Endothelial cell of umbilical vein (primary cell): ENCODE results near the gene MITF. TPM values are rescaled to one million over a fixed set of nuclear protein-coding genes. Genes with fewer than 3 reads are reported as not detected.

Experiments
- BruUV-seq: library from RNA; stranded (reverse); fragments of 400-500 nt; replicated peaks from 2 replicates; lab custom pipeline; 2021; lab: Mats Ljungman, UMichigan
- CTCF ChIA-PET: fragments of 300-600, 350-600 bp; sonication (Branson Sonifier 250); formaldehyde crosslinking; loops from one replicate; lab custom pipeline; 2021; ENCODE audit warnings: antibody characterized with exemption, inconsistent platforms; lab: Charles Lee
- POLR2A ChIA-PET: fragments of 300-600, 350-600 bp; sonication (Branson Sonifier 250); formaldehyde crosslinking; loops from one replicate; lab custom pipeline; 2021; ENCODE audit warnings: antibody characterized with exemption, inconsistent platforms; lab: Charles Lee
- DNase-seq: peaks from one replicate; pipeline ENCODE4 v3.0.0-alpha.2; 2011; ENCODE audit warnings: low read depth, low spot score
- FAIRE-seq: peaks from 2 replicates; lab custom pipeline; 2011; peaks lifted over from hg19 to GRCh38; lab: Jason Lieb, UNC
- H2AFZ ChIP-seq: 2 replicates; pipeline ENCODE4 v1.6.0; 2012; ENCODE audit warnings: low read depth, low read length, control low read depth, inconsistent platforms
- H3K27ac ChIP-seq: 2 replicates; pipeline ENCODE4 v1.5.1; 2011; ENCODE audit warnings: low read depth, mild to moderate bottlenecking, control low read depth, low read length, moderate library complexity; ENCODE audit not compliant: insufficient read depth
- H3K27me3 ChIP-seq, 2 experiments: 2 replicates each; pipeline versions ENCODE4 v1.6.0 to v1.6.1; 2011; ENCODE audit warnings: low read length in 2 of 2, mixed read lengths in 1 of 2; ENCODE audit not compliant: control insufficient read depth in 2 of 2, insufficient read depth in 2 of 2
- H3K36me3 ChIP-seq, 2 experiments: 2 replicates in 1 of 2; 3 replicates in 1 of 2; pipeline ENCODE4 v1.5.1; 2011; ENCODE audit warnings: low read length in 2 of 2, mild to moderate bottlenecking in 1 of 2, moderate library complexity in 1 of 2; ENCODE audit not compliant: control insufficient read depth in 2 of 2, insufficient read depth in 2 of 2; ENCODE audit errors: extremely low read depth in 1 of 2
- H3K4me1 ChIP-seq: 3 replicates; pipeline ENCODE4 v1.5.1; 2011; ENCODE audit warnings: mild to moderate bottlenecking, low read length; ENCODE audit not compliant: control insufficient read depth, insufficient read depth; ENCODE audit errors: extremely low read depth
- H3K4me2 ChIP-seq: 2 replicates; pipeline ENCODE4 v1.6.1; 2011; ENCODE audit warnings: low read length, control low read depth, mixed read lengths; ENCODE audit not compliant: insufficient read depth
- H3K4me3 ChIP-seq, 3 experiments: fragments of 200-600 bp in 1 of 3; sonication (generic), shearing (Covaris generic) in 1 of 3; replicated peaks in 1 of 3; 2 replicates each; pipeline ENCODE4 v1.5.1; 2011 to 2016; ENCODE audit warnings: control low read depth in 3 of 3, low read length in 3 of 3, mild to moderate bottlenecking in 2 of 3, inconsistent platforms in 1 of 3, low read depth in 1 of 3, moderate library complexity in 1 of 3; ENCODE audit not compliant: insufficient read depth in 1 of 3
- H3K79me2 ChIP-seq: 2 replicates; pipeline ENCODE4 v1.6.0; 2012; ENCODE audit warnings: low read length, inconsistent platforms; ENCODE audit not compliant: control insufficient read depth, insufficient read depth
- H3K9ac ChIP-seq: replicated peaks from 2 replicates; pipeline ENCODE3; 2011; ENCODE audit warnings: low read length, control low read depth; ENCODE audit not compliant: insufficient read depth; ENCODE audit errors: extremely low read depth
- H3K9me1 ChIP-seq: replicated peaks from 3 replicates; pipeline ENCODE4 v1.6.0; 2011; ENCODE audit warnings: mild to moderate bottlenecking, low read length; ENCODE audit not compliant: control insufficient read depth, insufficient read depth; ENCODE audit errors: extremely low read depth
- H3K9me3 ChIP-seq: replicated peaks from 2 replicates; pipeline ENCODE4 v1.5.1; 2012; ENCODE audit warnings: low read length, inconsistent platforms; ENCODE audit not compliant: control insufficient read depth, insufficient read depth
- H4K20me1 ChIP-seq: replicated peaks from 2 replicates; pipeline ENCODE3; 2011; ENCODE audit warnings: mild to moderate bottlenecking, low read length; ENCODE audit not compliant: control insufficient read depth, insufficient read depth; ENCODE audit errors: extremely low read depth
- EZH2 ChIP-seq: IDR thresholded peaks from 2 replicates; pipeline ENCODE4 v1.6.1; 2012; ENCODE audit warnings: borderline replicate concordance, low read depth, mild to moderate bottlenecking, moderate library complexity, low read length, inconsistent platforms; ENCODE audit not compliant: severe bottlenecking
- FOS ChIP-seq: IDR thresholded peaks from 2 replicates; pipeline ENCODE4 v1.6.1; 2011; ENCODE audit warnings: mild to moderate bottlenecking, low read length, moderate library complexity, borderline replicate concordance; ENCODE audit not compliant: insufficient read depth
- GATA2 ChIP-seq: IDR thresholded peaks from 2 replicates; pipeline ENCODE4 v1.7.0; 2011; ENCODE audit warnings: low read depth, mild to moderate bottlenecking, moderate library complexity, mixed read lengths, low read length; ENCODE audit not compliant: insufficient read length, insufficient read depth
- JUN ChIP-seq: IDR thresholded peaks from 2 replicates; pipeline ENCODE4 v1.6.1; 2011; ENCODE audit warnings: borderline replicate concordance, low read depth; ENCODE audit not compliant: insufficient read length, insufficient read depth
- MAX ChIP-seq: IDR thresholded peaks from 2 replicates; pipeline ENCODE4 v1.6.1; 2011; ENCODE audit not compliant: insufficient read depth, insufficient read length
- MYC ChIP-seq: IDR thresholded peaks from one replicate; pipeline ENCODE4 v1.6.1; 2011; ENCODE audit warnings: mild to moderate bottlenecking, low read depth, low read length
- POLR2A ChIP-seq: IDR thresholded peaks from 2 replicates; pipeline ENCODE4 v1.6.1; 2012; ENCODE audit warnings: low read depth, mild to moderate bottlenecking, control low read depth, low read length
- POLR2AphosphoS5 ChIP-seq: IDR thresholded peaks from 2 replicates; pipeline ENCODE4 v1.6.1; 2012; ENCODE audit warnings: low read depth, mild to moderate bottlenecking, control low read depth, low read length, moderate library complexity; ENCODE audit not compliant: insufficient read depth
- dilution Hi-C: fragments of 300-500 bp; cut with MboI; formaldehyde crosslinking; loops from one replicate; pipeline ENCODE4 v1.15.0; 2019; ENCODE audit warnings: low sequenced_read_pairs; ENCODE audit not compliant: extremely low pct_ligation_motif_present
- intact Hi-C: fragments of 100-400 bp; cut with micrococcal nuclease; formaldehyde crosslinking; loops from one replicate; pipeline ENCODE4 v1.10.0; 2022
- polyA plus RNA-seq, 4 experiments: library from polyadenylated mRNA; depleted of rRNA in 3 of 4; stranded (reverse) in 3 of 4; unstranded in 1 of 4; fragments of >200 nt; gene quantifications; 2 replicates each; pipeline versions ENCODE4 v1.2.1 to v1.2.3, GENCODE V29; 2011 to 2012; ENCODE audit warnings: missing spikeins in 1 of 4
- total RNA-seq: library from RNA; stranded (reverse); gene quantifications from 2 replicates; pipeline ENCODE4 v1.2.3, GENCODE V29; 2021
- TF ChIP-seq, protein P1 (sequence below), 2 donors: IDR thresholded peaks; 1 replicate in 1 of 2; 2 replicates in 1 of 2; pipeline ENCODE4 v1.5.1; 2011; ENCODE audit warnings: low read length in 2 of 2, mild to moderate bottlenecking in 2 of 2, moderate library complexity in 2 of 2, control low read depth in 1 of 2, inconsistent platforms in 1 of 2, low read depth in 1 of 2; ENCODE audit not compliant: insufficient read depth in 1 of 2; ENCODE audit errors: extremely low read depth in 1 of 2

Gene MITF
- total and polyA plus RNA-seq, 2 donors (not counting 3 experiments of a cell fraction or from before 2014, with no cell fraction given) = 1.6 to 2.5 TPM

DNA sequence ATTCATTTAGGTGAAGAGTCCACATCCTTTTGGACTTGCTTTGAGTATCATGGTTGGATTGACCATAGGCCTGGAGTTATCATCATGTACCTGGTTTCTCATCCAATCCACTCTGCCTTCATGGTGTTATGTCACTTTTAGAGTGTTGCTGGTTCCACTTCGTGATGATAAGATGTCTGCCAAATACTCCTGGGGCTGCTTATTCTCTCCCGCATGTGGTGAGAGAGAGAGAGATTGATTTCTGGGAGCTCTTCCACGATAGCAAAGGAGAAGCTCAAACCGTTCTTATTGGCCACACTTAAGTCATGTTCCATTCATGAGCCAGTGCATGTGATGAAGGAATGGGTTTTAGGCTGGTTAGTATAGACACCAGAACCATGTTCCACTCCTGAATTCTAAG is 47.6 kb downstream of the MITF start:
- no peaks in the 10 kb centered on the region for H4K20me1 ChIP-seq
- CTCF ChIA-PET = no interaction called here
- no TSS peak for BruUV-seq
- H3K9me3 ChIP-seq = no peaks in the 10 kb centered on the region
- peak overlapping the region; percentile 49 for H3K9ac ChIP-seq
- no peak for DNase-seq
- H3K4me3 ChIP-seq = no peak overlapping the region
- TF ChIP-seq FOS = no peak
- H3K9me1 ChIP-seq = no peaks in the 10 kb centered on the region
- peak overlapping the region; percentile 86 for H3K4me2 ChIP-seq
- H2AFZ ChIP-seq = peak overlapping the region; percentile 69
- intact Hi-C loops (loop anchor here (1.0 kb wide), 2 partner anchors 17 to 48 kb away; partner anchors contain the start of gene MITF), dilution Hi-C loops (no loop called here)
- POLR2A ChIA-PET = no interaction called here
- H3K27ac ChIP-seq = peak overlapping the region; percentile 75
- H3K36me3 ChIP-seq = no peaks in the 10 kb centered on the region
- FAIRE-seq = no peak
- no peaks in the 10 kb centered on the region for H3K79me2 ChIP-seq
- H3K4me1 ChIP-seq = peaks cover 25% of the 10 kb centered on the region
- no peaks in the 10 kb centered on the region for H3K27me3 ChIP-seq

GRCh38 chr3:69787436-69788168 is 48.3 kb downstream of the MITF start:
- Histone ChIP-seq H4K20me1 (no peaks in the 10 kb centered on the region), H3K9me1 (no peaks in the 10 kb centered on the region), H3K9me3 (no peaks in the 10 kb centered on the region), H3K9ac (peak overlapping the region; percentile 49), H3K4me2 (peak overlapping the region; percentile 86), H3K79me2 (no peaks in the 10 kb centered on the region), H3K4me3 (peak overlapping the region in 1 of 3 experiments; percentile 5), H3K27ac (peak overlapping the region; percentile 75), H2AFZ (peak overlapping the region; percentile 69), H3K36me3 (no peaks in the 10 kb centered on the region), H3K27me3 (no peaks in the 10 kb centered on the region), H3K4me1 (peaks cover 33% of the 10 kb centered on the region)
- intact Hi-C loops (loop anchor here (1.0 kb wide), 2 partner anchors 17 to 48 kb away; partner anchors contain the start of gene MITF), dilution Hi-C loops (no loop called here)
- TF ChIP-seq JUN (peak; percentile 35), FOS (peak; percentile 76), MAX (no peak), GATA2 (no peak), EZH2 (no peak), POLR2AphosphoS5 (no peak), POLR2A (no peak), MYC (no peak)
- TF ChIP-seq, protein P1, sequence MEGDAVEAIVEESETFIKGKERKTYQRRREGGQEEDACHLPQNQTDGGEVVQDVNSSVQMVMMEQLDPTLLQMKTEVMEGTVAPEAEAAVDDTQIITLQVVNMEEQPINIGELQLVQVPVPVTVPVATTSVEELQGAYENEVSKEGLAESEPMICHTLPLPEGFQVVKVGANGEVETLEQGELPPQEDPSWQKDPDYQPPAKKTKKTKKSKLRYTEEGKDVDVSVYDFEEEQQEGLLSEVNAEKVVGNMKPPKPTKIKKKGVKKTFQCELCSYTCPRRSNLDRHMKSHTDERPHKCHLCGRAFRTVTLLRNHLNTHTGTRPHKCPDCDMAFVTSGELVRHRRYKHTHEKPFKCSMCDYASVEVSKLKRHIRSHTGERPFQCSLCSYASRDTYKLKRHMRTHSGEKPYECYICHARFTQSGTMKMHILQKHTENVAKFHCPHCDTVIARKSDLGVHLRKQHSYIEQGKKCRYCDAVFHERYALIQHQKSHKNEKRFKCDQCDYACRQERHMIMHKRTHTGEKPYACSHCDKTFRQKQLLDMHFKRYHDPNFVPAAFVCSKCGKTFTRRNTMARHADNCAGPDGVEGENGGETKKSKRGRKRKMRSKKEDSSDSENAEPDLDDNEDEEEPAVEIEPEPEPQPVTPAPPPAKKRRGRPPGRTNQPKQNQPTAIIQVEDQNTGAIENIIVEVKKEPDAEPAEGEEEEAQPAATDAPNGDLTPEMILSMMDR (IDR thresholded peaks at IDR 0.05; ENCODE audit: extremely low read depth in 1 of 2, insufficient read depth in 1 of 2, low read depth in 1 of 2, low read length in 2 of 2) = no peak
- BruUV-seq = no TSS peak
- FAIRE-seq (peak; percentile 57), DNase-seq (peak; percentile 75)
- ChIA-PET CTCF (no interaction called here), POLR2A (no interaction called here)
